ENCODE results near the gene CD74. TPM values are rescaled to one million over a fixed set of nuclear protein-coding genes. Genes with fewer than 3 reads are reported as not detected.

Gene CD74
- total RNA-seq, 2 donors from 2014 or later, result 425 to 612 TPM

- Histone ChIP-seq H3K4me1 (replicated peaks) (no peaks in the 10 kb centered on the region), H3K27ac (no peak overlapping the region), H3K4me3 (no peak overlapping the region), H3K9me3 (no peaks in the 10 kb centered on the region), H3K36me3 (peaks cover 2 to 6% of the 10 kb centered on the region in 2 donors), H3K27me3 (replicated peaks; ENCODE audit: insufficient read depth) (no peaks in the 10 kb centered on the region)
- WGBS, result 91% methylated on average over 12 of the region's 12 CpGs
- TF ChIP-seq POLR2A (IDR thresholded peaks at IDR 0.05) (no peak), POLR2AphosphoS5 (IDR thresholded peaks at IDR 0.05) (no peak), CTCF (IDR thresholded peaks at IDR 0.05) (no peak)
- no peak for DNase-seq (ENCODE audit: low spot score)
- intact Hi-C loops (cut with DNase I), result no loop called here
Measured at GRCh38 chr5:150402901-150403342, 9.8 kb downstream of the CD74 start.

- H3K27ac ChIP-seq, result no peak overlapping the region
- no peak for DNase-seq (ENCODE audit: low spot score)
- TF ChIP-seq POLR2AphosphoS5 (IDR thresholded peaks at IDR 0.05), result no peak
- no peak for TF ChIP-seq POLR2A (IDR thresholded peaks at IDR 0.05)
- TF ChIP-seq CTCF (IDR thresholded peaks at IDR 0.05), result no peak
- H3K27me3 ChIP-seq (replicated peaks; ENCODE audit: insufficient read depth), result no peaks in the 10 kb centered on the region
- no peaks in the 10 kb centered on the region for H3K9me3 ChIP-seq
- no peak overlapping the region for H3K4me3 ChIP-seq
- H3K4me1 ChIP-seq (replicated peaks), result no peaks in the 10 kb centered on the region
- peaks cover 4 to 6% of the 10 kb centered on the region in 2 donors for H3K36me3 ChIP-seq
- 73% methylated on average over 4 of the region's 4 CpGs for WGBS
- intact Hi-C loops (cut with DNase I), result no loop called here
Measured at GRCh38 chr5:150402229-150402773, 10.4 kb downstream of the CD74 start.

- intact Hi-C loops (cut with DNase I), result no loop called here
- H3K4me3 ChIP-seq, result no peak overlapping the region
Measured at GRCh38 chr5:150401376-150402228, 11.1 kb downstream of the CD74 start.

GRCh38 chr5:150401076-150401375 lies 11.7 kb downstream of the CD74 start:
- TF ChIP-seq CTCF (IDR thresholded peaks at IDR 0.05) (no peak), POLR2AphosphoS5 (IDR thresholded peaks at IDR 0.05) (no peak), POLR2A (IDR thresholded peaks at IDR 0.05) (no peak)
- Histone ChIP-seq H3K27me3 (replicated peaks; ENCODE audit: insufficient read depth) (no peaks in the 10 kb centered on the region), H3K36me3 (peaks cover 4 to 6% of the 10 kb centered on the region in 2 donors), H3K4me1 (replicated peaks) (no peaks in the 10 kb centered on the region), H3K9me3 (no peaks in the 10 kb centered on the region), H3K4me3 (no peak overlapping the region), H3K27ac (no peak overlapping the region)
- no peak for DNase-seq (ENCODE audit: low spot score)
- intact Hi-C loops (cut with DNase I), result no loop called here
- 43% methylated on average over 3 of the region's 3 CpGs for WGBS

More at GRCh38 chr5:150401376-150402228, 11.1 kb downstream of the CD74 start:
- WGBS, result 81% methylated on average over 11 of the region's 11 CpGs
- no peaks in the 10 kb centered on the region for H3K4me1 ChIP-seq (replicated peaks)
- H3K27ac ChIP-seq, result no peak overlapping the region
- TF ChIP-seq POLR2AphosphoS5 (IDR thresholded peaks at IDR 0.05) (no peak), CTCF (IDR thresholded peaks at IDR 0.05) (no peak), POLR2A (IDR thresholded peaks at IDR 0.05) (no peak)
- no peaks in the 10 kb centered on the region for H3K9me3 ChIP-seq
- no peaks in the 10 kb centered on the region for H3K27me3 ChIP-seq (replicated peaks; ENCODE audit: insufficient read depth)
- H3K36me3 ChIP-seq, result peaks cover 4 to 6% of the 10 kb centered on the region in 2 donors
- no peak for DNase-seq (ENCODE audit: low spot score)

Measured in prostate gland (tissue), 2 donors.